Measurements from ENCODE around the gene FAM47A.

Gene FAM47A

DNA sequence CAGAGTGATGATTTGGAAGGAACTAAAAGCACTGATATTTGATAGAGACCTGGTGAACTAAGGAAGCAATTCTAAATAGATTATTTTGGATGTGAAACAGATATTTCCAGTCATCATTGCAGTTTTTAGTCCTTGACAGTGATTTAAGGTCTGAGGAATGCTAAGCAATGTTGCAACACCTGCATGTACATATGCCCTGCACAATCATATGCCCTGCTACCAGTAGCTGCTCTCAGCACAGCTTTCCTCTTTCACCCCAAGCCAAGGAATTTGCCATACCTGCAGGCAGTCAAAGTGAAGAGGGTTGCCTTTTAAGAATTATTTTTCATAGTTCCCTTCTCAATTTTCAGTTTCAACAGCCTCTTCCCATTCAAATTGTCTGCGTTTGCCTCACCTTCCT, 8.7 kb upstream of the FAM47A start:
- no peaks in the 10 kb centered on the region for H4K20me1 ChIP-seq (ENCODE audit: insufficient read depth, low read length)
- H3K4me2 ChIP-seq (ENCODE audit: low read length): no peak overlapping the region
- H3K36me3 ChIP-seq (replicated peaks; ENCODE audit: low read depth, low read length): no peaks in the 10 kb centered on the region
- H3K27me3 ChIP-seq (ENCODE audit: low read depth, low read length): no peaks in the 10 kb centered on the region
- H3K4me1 ChIP-seq (ENCODE audit: low read length): no peaks in the 10 kb centered on the region; the same call in 1 of the 2 replicates
- no peak overlapping the region for H3K27ac ChIP-seq (ENCODE audit: low read length)
- no peak overlapping the region for H2AFZ ChIP-seq (ENCODE audit: low read depth, low read length)
- H3K9ac ChIP-seq (ENCODE audit: low read length): no peak overlapping the region
- H3K4me3 ChIP-seq (ENCODE audit: low read length): no peak overlapping the region
- no peaks in the 10 kb centered on the region for H3K79me2 ChIP-seq (ENCODE audit: low read length)
- TF ChIP-seq, protein P1, sequence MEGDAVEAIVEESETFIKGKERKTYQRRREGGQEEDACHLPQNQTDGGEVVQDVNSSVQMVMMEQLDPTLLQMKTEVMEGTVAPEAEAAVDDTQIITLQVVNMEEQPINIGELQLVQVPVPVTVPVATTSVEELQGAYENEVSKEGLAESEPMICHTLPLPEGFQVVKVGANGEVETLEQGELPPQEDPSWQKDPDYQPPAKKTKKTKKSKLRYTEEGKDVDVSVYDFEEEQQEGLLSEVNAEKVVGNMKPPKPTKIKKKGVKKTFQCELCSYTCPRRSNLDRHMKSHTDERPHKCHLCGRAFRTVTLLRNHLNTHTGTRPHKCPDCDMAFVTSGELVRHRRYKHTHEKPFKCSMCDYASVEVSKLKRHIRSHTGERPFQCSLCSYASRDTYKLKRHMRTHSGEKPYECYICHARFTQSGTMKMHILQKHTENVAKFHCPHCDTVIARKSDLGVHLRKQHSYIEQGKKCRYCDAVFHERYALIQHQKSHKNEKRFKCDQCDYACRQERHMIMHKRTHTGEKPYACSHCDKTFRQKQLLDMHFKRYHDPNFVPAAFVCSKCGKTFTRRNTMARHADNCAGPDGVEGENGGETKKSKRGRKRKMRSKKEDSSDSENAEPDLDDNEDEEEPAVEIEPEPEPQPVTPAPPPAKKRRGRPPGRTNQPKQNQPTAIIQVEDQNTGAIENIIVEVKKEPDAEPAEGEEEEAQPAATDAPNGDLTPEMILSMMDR (IDR thresholded peaks at IDR 0.05; ENCODE audit: low read depth, low read length): no peak
- TF ChIP-seq EZH2phosphoT487 (IDR thresholded peaks at IDR 0.05; ENCODE audit: low read depth): no peak
- no peaks in the 10 kb centered on the region for H3K9me3 ChIP-seq (ENCODE audit: insufficient read depth, low read length)

DNA sequence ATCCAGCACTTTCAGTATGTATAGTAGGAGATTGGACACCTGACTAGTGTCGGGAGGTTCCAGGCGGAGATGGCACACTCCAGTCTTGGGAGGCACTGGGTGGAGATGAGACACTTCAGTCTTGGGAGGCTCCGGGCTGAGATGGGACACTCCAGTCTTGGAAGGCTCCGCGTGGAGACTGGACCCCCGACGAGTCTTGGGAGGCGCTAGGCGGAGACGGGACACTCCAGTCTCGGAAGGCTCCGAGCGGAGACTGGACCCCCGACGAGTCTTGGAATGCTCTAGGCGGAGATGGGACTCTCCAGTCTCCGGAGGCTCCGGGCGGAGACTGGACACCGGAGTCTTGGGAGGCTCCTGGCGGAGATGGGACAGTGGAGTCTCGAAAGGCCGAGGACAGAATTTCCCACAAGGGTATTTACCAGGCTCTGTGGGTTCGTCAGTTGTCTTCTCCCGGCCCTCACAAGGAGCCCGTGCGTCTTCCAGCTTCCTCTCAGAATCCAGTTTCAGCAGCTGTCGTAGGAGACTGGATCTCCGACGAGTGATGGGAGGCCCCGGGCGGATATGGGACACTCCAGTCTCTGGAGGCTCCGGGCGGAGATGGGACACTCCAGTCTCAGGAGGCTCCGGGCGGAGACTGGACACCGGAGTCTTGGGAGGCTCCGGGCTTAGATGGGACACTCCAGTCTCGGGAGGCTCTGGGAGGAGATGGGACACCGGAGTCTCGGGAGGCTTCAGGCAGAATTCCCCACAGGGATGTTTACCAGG, 952 bp downstream of the FAM47A start:
- Histone ChIP-seq H3K27me3 (ENCODE audit: low read depth, low read length) (no peaks in the 10 kb centered on the region), H2AFZ (ENCODE audit: low read depth, low read length) (no peak overlapping the region), H3K79me2 (ENCODE audit: low read length) (no peaks in the 10 kb centered on the region), H3K4me3 (ENCODE audit: low read length) (no peak overlapping the region), H3K9ac (ENCODE audit: low read length) (no peak overlapping the region), H3K9me3 (ENCODE audit: insufficient read depth, low read length) (no peaks in the 10 kb centered on the region), H4K20me1 (ENCODE audit: insufficient read depth, low read length) (no peaks in the 10 kb centered on the region), H3K4me2 (ENCODE audit: low read length) (no peak overlapping the region), H3K4me1 (ENCODE audit: low read length) (no peaks in the 10 kb centered on the region), H3K27ac (ENCODE audit: low read length) (no peak overlapping the region), H3K36me3 (replicated peaks; ENCODE audit: low read depth, low read length) (no peaks in the 10 kb centered on the region)
- TF ChIP-seq, protein P1 (IDR thresholded peaks at IDR 0.05; ENCODE audit: low read depth, low read length): no peak
- no peak for TF ChIP-seq EZH2phosphoT487 (IDR thresholded peaks at IDR 0.05; ENCODE audit: low read depth)

DNA sequence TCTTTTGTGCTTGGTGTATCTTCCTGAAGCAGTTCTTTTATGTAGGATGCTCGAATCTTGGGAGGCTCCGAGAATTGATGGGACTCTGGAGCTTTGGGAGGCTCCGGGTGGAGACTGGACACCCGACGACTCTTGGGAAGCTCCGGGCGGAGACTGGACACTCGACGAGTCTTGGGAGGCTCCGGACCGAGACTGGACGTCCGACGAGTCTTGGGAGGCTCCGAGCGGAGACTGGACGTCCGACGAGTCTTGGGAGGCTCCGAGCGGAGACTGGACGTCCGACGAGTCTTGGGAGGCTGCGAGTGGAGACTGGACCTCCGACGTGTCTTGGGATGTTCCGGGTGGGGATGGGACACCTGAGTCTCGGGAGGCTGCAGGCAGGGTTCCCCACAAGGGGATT, 1.6 kb downstream of the FAM47A start:
- Histone ChIP-seq H2AFZ (ENCODE audit: low read depth, low read length) (no peak overlapping the region), H3K79me2 (ENCODE audit: low read length) (no peaks in the 10 kb centered on the region), H3K27me3 (ENCODE audit: low read depth, low read length) (no peaks in the 10 kb centered on the region), H3K9ac (ENCODE audit: low read length) (no peak overlapping the region), H4K20me1 (ENCODE audit: insufficient read depth, low read length) (no peaks in the 10 kb centered on the region), H3K27ac (ENCODE audit: low read length) (no peak overlapping the region), H3K9me3 (ENCODE audit: insufficient read depth, low read length) (no peaks in the 10 kb centered on the region), H3K4me1 (ENCODE audit: low read length) (no peaks in the 10 kb centered on the region), H3K4me2 (ENCODE audit: low read length) (no peak overlapping the region), H3K4me3 (ENCODE audit: low read length) (no peak overlapping the region), H3K36me3 (replicated peaks; ENCODE audit: low read depth, low read length) (no peaks in the 10 kb centered on the region)
- TF ChIP-seq EZH2phosphoT487 (IDR thresholded peaks at IDR 0.05; ENCODE audit: low read depth): no peak
- TF ChIP-seq, protein P1 (IDR thresholded peaks at IDR 0.05; ENCODE audit: low read depth, low read length): no peak

DNA sequence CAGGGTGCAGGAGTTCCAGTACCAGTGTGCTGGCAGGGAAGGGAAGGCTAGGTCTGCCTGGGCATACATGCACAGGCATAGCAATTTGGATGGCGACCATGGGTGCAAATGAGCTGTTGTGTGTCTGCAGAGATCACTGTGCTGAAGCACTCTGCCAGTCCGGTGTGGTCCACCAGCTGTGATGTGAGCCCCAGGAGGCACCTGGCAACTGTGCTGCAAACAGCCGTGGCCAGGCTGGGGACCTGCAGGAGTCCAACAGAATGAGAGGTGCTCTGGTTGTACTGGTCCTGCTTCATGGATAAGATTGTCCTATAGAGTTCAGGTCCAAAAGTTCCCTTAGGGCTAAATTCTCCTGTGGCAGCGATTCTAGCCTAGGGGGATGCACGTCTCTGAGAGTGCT, 6.1 kb downstream of the FAM47A start:
- H3K27me3 ChIP-seq (ENCODE audit: low read depth, low read length): no peaks in the 10 kb centered on the region
- H3K27ac ChIP-seq (ENCODE audit: low read length): no peak overlapping the region
- no peaks in the 10 kb centered on the region for H3K4me1 ChIP-seq (ENCODE audit: low read length)
- no peak overlapping the region for H2AFZ ChIP-seq (ENCODE audit: low read depth, low read length)
- H3K9ac ChIP-seq (ENCODE audit: low read length): no peak overlapping the region
- H3K4me3 ChIP-seq (ENCODE audit: low read length): no peak overlapping the region
- H3K9me3 ChIP-seq (ENCODE audit: insufficient read depth, low read length): no peaks in the 10 kb centered on the region
- H3K4me2 ChIP-seq (ENCODE audit: low read length): no peak overlapping the region
- no peaks in the 10 kb centered on the region for H3K79me2 ChIP-seq (ENCODE audit: low read length)
- TF ChIP-seq, protein P1 (IDR thresholded peaks at IDR 0.05; ENCODE audit: low read depth, low read length): no peak
- TF ChIP-seq EZH2phosphoT487 (IDR thresholded peaks at IDR 0.05; ENCODE audit: low read depth): no peak
- H3K36me3 ChIP-seq (replicated peaks; ENCODE audit: low read depth, low read length): no peaks in the 10 kb centered on the region
- no peaks in the 10 kb centered on the region for H4K20me1 ChIP-seq (ENCODE audit: insufficient read depth, low read length)
